GM18870 (cell line): ENCODE measurements around the gene ARHGEF25.
"Not testable (repeated sequence)": the region's sequence is repeated elsewhere in the genome, so short reads cannot be mapped to it uniquely, and the experiment has no call there.

Experiments used
- ATAC-seq: cut with Tn5 transposase; IDR thresholded peaks from one replicate; pipeline ENCODE4 v1.9.1; 2021; ENCODE audit warnings: moderate library complexity; ENCODE audit not compliant: unreplicated experiment

ARHGEF25 gene

DNA sequence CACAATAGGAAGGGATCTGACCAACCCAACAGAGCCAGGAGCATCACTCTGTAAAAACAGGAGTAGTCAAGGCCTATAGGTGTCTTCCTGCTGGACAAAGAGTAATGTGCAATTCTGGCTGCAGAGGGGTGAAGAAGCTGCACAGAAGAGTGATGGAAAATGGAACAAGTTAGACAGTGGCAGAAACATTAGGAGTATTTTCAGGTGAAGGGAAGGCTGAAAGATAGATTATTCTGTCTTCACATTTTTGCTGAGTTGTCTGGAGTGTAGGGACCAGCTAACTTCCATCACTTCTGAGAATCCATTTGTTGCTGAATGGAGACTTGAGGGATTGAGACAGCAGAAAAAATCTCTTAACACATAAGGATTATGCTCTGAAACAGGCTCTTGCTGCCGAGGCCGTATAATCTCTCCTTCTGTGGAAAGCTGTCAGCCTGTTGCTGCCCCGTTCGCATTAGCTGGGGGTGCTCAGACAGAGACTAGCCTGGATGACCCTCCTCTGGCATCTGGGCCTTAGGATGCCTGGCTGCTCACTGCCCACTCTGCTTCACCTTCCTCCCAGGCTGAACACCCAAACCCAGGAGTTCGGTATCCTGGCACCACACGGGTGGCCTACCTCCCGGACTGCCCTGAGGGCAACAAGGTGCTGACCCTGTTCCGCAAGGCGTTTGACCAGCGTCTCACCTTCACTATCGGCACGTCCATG is 3.1 kb upstream of the ARHGEF25 start:
- no peak for ATAC-seq

DNA sequence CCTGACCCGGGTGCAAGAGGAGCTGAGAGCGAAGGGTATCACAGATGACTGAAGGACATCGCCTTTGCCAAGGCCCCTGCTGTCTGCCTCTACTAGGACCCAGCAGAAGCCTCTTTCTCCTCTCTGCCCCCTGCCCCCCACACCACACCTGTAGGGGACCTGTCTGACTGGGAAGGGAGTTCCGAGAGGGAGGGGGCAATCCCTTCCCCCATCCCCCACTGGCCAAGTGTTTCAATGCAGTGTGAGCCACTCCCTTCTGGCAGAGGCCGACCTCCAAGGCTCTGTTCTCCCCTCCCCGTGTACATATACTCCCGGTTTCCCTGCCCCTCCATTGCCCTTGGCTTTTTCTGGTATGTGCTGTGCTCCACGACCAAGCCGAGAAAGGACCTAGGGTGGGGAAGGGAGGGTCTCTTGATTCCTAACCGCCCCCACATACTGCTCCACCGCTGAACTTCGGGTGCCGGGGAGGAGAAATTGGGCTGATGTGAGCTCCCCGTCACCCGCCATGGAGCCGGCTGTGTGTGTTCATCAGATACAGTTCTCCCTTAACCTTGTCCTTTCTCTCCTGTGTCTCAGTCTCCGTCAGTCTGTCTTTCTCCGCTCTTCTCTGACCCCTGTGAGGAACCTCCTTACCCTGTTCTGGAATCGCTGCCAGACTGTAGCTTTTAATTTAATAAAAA is 2.0 kb upstream of the ARHGEF25 start:
- ATAC-seq, result no peak

DNA sequence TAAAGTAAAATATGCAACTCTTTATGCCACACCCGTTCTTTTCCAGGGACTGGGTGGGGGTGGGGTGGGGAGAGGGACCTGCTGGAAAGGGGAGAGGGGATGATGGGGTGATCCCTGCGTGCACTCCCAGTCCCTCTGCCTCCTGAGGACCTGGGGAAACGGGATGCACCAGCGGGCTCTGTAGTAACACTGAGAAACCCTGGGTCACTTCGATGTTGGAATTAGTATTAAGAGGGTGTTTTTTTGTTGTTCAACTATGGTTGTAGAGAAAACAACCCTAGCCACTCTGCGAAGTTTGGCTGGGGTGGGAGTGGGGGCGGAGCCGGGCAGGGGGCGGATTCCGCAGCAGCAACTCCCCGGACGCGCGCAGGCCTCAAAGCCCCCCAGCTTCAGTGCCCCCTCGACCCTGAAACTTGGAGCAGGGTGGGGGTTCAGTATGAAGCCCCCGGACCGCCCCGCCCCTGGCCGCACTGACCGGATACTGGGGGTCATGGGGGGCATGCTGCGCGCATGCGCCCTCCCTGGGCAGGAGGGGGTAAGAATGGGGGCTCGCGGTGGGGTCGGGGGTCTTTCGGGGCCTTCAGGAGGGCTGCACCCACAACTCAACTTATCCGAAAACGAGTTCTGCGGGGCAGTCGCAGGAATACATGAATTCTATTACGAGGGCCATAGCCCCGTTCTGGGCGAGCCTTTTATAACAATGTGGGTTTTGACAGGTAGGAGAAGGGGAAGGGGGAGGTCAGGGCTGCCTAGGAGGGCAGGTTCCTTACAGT is 1.3 kb upstream of the ARHGEF25 start:
- ATAC-seq, result no peak

DNA sequence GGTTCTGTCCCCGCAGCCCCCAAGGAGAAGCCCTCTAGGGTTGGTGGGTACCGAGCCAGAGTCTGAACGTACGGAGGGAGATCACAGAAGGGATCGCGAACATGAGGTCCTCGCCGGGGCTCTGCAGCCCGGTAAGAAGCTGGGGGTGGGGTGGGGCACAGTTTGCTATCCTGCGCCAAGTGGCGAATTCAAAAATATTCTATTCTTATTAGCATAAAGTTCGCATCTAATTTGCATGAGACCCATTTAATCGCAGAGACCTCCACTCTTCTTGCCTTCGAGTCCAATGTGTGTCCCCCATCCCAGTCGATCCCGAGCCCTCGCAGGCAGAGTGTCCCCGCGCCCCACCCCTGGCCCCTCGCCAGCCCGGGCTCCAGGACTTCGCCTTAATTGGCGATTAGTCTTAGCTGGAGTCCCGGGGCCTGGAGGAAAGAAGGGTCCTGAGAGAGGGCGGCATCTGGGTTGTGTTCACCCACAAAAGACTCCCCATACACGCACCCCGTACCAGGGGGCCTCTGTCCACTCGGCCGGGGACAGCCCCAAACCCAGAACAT is 604 bp upstream of the ARHGEF25 start:
- no peak for ATAC-seq

DNA sequence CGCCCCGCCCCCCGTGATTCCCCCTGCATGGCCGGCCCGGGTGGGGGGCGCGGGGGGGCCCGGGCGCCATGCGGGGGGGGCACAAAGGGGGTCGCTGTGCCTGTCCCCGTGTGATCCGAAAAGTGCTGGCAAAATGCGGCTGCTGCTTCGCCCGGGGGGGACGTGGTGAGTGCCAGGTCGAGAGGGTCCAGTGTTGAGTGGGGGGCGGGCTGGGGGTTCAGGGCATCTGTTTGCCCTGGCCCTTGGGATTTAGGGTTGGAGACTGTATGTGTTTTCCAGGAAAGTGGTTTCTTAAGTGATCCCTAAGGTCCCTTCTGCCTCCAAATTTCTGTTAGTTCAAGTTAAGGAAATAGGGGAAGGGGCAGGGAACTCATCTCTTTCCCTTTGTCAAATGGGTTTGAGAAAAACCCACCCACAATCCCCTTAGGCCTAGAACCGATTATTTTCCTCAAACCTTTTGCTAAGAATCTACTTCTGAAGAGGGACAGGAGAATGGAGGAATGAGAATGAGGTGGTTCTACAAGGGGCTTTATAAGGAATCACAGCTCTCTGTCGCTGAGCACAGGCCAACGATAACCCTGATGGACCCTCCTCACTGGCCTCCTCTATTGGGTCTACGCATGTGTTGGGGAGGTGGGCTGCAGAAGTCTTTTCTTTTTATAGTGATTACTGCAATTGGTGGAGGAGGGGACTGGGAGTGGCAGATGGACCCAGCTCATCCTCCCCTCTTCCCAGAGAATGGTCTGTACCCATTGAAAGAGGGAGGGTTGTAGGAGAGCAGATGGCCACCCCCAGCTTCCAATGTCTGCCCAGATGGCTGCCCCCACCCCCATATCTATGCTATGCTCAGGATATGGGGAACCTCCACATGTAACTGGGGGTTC is 834 bp downstream of the ARHGEF25 start:
- ATAC-seq, result no peak

DNA sequence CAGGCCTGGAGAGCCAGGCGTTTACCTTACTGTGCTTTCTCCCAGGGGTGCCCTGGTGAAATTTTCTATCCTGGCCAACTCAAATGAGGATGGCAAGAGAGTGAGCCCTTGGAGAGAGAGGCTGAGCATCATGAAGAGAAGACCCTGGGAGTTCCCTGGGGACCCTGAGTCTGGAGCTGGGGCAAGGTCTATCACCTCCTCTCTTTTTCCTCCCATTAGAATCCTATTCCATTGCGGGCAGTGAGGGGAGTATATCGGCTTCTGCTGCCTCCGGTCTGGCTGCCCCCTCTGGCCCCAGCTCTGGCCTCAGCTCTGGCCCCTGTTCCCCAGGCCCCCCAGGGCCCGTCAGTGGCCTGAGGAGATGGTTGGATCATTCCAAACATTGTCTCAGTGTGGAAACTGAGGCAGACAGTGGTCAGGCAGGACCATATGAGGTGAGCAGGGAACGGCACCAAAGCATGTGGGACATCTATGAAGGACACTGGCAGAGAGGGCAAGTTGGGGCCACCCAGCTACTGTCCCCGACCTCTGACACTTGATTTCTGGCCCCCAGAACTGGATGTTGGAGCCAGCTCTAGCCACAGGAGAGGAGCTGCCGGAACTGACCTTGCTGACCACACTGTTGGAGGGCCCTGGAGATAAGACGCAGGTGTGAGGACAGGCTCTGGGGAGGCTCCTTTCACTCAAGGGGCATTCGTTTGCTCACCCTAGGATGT is 1.6 kb downstream of the ARHGEF25 start:
- ATAC-seq, result no peak

DNA sequence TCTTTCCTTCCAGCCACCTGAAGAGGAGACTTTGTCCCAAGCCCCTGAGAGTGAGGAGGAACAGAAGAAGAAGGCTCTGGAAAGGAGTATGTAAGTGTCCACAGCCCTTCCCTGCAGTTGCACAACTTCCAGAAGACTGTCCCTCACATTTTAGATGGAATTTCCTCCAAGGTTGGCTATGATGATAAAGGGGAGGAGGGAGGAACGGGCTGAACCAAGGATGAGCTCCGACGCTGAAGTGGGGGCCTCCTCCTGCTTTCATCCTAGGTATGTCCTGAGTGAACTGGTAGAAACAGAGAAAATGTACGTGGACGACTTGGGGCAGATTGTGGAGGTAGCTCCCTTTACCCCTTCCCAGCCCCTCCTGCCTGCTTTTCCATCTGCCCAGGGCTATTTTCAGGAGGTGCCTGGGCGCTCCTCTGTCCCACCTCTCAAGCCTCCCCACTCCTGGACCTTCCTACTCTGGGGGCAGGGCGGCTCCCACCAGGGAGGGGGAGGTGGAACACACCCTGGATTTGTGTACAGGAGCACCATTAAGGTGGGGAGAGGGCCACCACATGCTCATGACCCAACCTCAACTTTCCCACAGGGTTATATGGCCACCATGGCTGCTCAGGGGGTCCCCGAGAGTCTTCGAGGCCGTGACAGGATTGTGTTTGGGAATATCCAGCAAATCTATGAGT is 2.3 kb downstream of the ARHGEF25 start:
- ATAC-seq, result no peak

DNA sequence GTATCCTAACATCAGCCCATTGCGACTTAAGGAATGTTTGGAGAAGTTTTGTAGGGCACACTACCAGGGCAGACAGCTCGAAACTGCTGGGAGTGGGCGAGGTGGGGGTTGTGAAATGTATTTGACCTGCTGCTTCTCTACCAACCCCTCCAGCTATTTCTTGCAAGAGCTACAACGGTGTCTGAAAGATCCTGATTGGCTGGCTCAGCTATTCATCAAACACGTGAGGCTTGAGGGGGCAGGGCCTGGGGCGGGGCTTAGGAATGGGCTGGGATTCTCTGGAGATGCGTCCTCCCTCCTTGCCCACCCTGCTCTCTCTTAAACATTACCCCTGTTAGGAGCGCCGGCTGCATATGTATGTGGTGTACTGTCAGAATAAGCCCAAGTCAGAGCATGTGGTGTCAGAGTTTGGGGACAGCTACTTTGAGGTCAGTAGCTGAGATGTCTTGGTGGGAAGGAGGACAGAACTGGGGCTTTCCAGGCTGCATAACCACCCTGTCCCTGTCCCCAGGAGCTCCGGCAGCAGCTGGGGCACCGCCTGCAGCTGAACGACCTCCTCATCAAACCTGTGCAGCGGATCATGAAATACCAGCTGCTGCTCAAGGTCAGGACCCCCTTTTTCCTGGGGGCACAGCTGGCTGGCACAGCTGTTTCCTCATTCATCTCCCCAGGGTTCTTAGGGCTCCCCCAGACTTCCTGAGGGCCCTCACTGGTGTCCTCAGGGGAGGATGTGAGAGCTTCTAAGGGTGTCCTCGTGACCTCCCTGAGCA is 3.1 kb downstream of the ARHGEF25 start:
- peak; percentile 63 for ATAC-seq

DNA sequence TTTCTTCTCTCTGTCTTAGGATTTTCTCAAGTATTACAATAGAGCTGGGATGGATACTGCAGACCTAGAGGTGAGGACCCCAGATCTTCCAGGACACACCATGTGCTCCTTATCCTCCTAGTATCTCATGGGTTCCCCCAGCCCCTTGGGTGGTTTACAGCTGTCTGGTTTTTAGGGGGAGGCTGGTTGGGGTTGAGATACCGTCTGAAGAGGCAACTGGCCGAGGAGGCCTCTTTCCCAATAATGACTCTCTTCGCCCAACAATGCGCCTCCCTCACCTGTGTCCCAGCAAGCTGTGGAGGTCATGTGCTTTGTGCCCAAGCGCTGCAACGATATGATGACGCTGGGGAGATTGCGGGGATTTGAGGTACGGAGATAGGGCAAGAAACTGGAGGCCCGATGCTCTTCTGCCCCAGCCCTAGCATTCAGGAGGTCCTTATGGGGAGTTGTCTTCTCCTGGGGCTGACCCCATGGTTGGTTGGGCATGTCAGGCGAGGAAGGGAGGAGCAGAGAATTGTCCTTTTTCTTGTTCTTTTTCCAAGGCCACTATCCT is 3.8 kb downstream of the ARHGEF25 start:
- ATAC-seq, result no peak

DNA sequence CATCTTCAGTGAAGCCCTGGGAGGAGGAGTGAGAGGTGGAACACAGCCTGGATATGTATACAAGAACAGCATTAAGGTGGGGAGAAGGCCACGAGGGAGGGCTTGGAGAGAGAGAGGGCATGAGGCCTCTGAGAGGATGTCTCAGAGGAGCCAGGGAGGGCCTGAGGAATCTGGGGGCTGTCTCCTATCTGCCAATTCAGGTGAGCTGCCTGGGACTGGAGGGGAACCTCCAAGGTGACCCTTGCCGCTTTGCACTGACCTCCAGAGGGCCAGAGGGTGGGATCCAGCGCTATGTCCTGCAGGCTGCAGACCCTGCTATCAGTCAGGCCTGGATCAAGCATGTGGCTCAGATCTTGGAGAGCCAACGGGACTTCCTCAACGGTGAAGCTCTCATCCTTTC is 4.4 kb downstream of the ARHGEF25 start:
- no peak for ATAC-seq

DNA sequence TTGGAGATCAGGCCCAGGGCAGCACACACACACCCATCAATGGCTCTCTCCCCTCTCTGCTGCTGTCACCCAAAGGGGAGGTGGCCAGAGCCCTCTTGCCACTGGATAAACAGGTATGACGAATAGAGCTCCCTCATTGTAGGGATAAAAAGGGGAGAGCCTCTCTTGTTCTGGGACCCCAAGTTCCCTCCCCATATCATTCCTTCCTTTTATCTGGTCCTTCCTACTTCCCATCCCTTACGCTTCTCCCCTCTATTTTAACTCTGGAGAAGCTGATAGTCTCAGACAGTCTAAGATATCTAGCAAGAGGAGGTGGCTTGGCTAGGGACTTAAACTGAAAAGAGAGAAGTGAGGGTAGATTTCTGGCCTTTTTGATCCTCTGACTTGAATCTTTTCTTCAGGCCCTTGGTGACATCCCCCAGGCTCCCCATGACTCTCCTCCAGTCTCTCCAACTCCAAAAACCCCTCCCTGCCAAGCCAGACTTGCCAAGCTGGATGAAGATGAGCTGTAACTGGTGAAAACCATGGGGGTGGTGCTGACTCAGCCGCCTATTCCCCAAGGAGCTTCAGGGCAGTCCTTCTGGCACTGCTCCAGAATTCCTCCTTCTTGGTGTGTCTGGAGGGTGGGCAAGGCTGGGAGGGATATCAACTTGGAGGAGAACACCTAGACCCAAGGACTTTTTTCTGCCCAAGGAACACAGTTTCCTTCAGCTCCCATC is 5.3 kb downstream of the ARHGEF25 start:
- ATAC-seq, result no peak

DNA sequence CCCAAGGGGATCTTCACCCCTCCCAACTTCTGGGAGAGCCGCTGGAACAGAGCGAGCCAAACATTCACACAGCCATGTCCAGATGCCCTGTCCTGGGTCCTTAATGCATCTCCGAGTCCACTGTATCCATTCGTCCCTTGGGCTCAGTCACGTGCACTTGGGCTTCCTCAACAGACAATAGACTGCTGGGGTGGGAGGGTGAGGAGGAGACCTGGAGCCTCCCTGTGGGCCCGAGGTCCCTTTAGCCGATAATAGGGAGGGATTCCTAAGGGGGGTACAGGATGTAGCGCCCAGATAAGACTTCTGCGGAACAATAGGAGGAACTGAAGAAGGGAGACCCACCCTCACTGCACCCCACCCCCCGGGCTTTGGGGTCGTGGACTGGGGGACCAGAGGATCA is 6.7 kb downstream of the ARHGEF25 start:
- ATAC-seq, result no peak

DNA sequence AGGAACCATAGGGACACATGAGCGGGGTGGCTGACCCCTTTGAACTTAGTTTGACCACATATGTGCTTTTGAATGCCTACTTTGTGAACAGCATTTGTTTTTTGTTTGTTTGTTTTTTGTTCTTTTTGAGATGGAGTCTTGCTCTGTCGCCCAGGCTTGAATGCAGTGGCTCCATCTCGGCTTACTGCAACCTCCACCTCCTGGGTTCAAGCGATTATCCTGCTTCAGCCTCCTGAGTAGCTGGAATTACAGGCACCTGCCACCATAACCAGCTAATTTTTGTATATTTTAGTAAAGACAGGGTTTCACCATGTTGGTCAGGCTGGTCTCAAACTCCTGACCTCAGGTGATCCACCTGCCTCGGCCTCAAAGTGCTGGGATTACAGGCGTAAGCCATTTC is 7.2 kb downstream of the ARHGEF25 start:
- not testable (repeated sequence) for ATAC-seq

DNA sequence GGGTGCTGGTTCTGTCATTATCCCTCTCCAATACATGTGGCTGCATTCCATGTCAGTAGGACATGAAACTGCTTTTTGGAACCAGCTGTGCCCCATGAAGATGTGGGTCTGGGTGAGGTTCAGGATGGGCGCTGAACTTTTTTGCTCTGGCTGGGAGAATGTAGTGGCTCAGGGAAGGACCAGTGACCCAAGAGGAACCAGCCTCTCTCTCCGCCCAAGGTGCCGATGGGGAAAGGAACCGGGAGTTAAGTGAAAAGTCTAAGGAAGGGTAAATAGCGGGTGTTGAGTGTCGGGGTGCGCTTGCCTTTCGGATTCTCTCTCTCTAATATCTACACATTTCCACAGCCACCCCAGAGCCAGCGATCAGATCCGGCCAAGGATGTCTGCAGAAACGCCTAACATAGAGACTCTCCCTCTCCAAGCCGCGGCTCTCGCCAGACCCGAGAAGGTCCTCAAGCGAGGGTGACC is 7.8 kb downstream of the ARHGEF25 start:
- ATAC-seq, result no peak

DNA sequence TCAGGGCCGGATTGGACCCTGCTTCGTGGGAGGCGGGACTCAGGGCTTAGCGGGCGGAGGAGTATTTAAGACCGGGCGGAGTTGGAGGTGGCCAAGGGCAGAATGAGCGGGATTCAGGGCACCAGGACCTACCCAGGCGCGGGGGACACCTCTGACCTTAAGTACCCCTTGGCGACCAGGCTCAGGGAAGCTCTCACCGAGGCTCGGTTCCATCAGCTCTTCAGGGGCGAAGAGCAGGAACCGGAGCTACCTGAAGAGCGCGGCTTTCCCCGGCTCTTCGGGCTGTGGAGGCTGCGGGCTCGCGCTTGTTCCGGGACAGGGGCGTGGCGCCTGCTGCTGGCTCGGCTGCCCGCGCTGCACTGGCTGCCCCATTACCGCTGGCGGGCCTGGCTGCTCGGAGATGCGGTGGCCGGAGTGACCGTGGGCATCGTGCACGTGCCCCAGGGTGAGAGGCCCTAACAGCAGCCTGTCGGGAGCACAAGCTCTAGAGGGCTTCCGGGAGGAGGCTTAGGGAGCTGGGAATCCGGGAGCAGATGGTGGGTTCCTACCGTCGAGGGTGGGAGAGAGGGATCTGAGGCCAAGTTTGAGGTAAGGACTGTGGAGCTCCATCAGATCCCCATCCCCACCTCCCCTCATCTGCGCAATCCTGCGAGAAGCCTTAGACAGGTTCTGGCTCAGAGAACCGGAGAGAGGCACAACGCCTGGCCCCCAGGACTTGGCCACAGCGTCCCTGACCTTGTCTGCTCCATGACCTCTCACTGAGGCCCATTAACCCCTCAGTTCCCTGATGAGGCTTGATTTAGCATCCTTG is 8.4 kb downstream of the ARHGEF25 start:
- no peak for ATAC-seq

DNA sequence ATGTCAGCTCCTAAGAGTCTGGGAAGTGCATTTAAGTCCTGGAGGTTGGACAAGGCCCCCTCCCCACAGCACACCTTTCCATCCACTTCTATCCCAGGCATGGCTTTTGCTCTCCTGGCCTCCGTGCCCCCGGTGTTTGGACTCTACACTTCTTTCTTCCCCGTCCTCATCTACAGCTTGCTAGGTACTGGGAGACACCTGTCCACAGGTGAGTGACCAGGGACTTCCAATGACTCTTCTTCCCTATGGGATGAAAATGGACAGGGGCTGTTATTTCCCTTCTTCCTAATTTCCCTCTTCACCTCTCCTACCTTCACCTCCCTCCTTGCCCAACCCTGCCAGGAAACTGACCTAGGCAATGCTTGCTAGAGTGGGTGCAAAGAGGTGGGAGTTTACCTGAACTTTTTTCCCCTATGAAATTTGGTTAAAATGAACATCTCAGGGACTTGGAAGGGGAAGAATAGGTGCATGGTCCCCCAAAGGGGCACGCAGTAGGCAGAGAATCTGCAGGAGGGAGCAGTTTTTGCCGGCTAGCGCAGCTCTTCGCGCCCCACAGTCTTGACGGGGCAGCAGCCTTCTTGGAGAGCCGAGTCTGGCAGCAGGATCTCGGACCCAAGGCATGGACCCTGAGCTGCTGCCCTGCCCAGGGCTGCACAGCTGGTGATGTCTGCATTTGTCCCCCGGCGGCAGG is 9.2 kb downstream of the ARHGEF25 start:
- no peak for ATAC-seq
